IMR-90 (cell line): ENCODE results near the gene KBTBD13. TPM values are rescaled to one million over a fixed set of nuclear protein-coding genes. Genes with fewer than 3 reads are reported as not detected.

Experiments used
- ATAC-seq: fragments of 200-7000 bp; cut with Tn5 transposase; 2 replicates; pipeline ENCODE4 v1.9.1; 2020; ENCODE audit warnings: low read depth, mild to moderate bottlenecking, moderate library complexity
- BruUV-seq: library from RNA; stranded (reverse); fragments of 400-500 nt; replicated peaks from 2 replicates; lab custom pipeline; 2021; lab: Mats Ljungman, UMichigan
- CTCF ChIA-PET: fragments of 300-600 bp; formaldehyde crosslinking; extraction: SDS; loops from one replicate; lab custom pipeline; 2021; ENCODE audit warnings: antibody characterized with exemption; lab: Yijun Ruan, JAX
- POLR2A ChIA-PET: fragments of 300-600 bp; sonication (Branson Sonifier 250); formaldehyde crosslinking; loops from one replicate; lab custom pipeline; 2022; ENCODE audit warnings: antibody characterized with exemption; ENCODE audit not compliant: unreplicated experiment; lab: Charles Lee
- DNase-seq: peaks from one replicate; pipeline ENCODE4 v3.0.0; 2013
- H2AFZ ChIP-seq: replicated peaks from 2 replicates; pipeline ENCODE3; 2013; ENCODE audit warnings: low read length, mild to moderate bottlenecking; ENCODE audit not compliant: poor library complexity
- H2AK5ac ChIP-seq: 2 replicates; pipeline ENCODE4 v1.6.1; 2013; ENCODE audit warnings: low read depth, low read length, inconsistent platforms
- H2AK9ac ChIP-seq: replicated peaks from 2 replicates; pipeline ENCODE3; 2013; ENCODE audit warnings: mild to moderate bottlenecking, low read depth, low read length, moderate library complexity; ENCODE audit not compliant: poor library complexity
- H2BK120ac ChIP-seq: 2 replicates; pipeline ENCODE4 v1.6.1; 2013; ENCODE audit warnings: low read depth, low read length, inconsistent platforms
- H2BK15ac ChIP-seq: 3 replicates; pipeline ENCODE4 v1.6.1; 2013; ENCODE audit warnings: low read depth, low read length, inconsistent platforms
- H2BK20ac ChIP-seq: 2 replicates; pipeline ENCODE4 v1.6.1; 2013; ENCODE audit warnings: low read depth, mild to moderate bottlenecking, inconsistent platforms, low read length, moderate library complexity
- H2BK5ac ChIP-seq: 2 replicates; pipeline ENCODE4 v1.6.1; 2013; ENCODE audit warnings: mild to moderate bottlenecking, low read depth, low read length, inconsistent platforms; ENCODE audit not compliant: poor library complexity, severe bottlenecking
- H3K14ac ChIP-seq: replicated peaks from 2 replicates; pipeline ENCODE4 v1.6.1; 2013; ENCODE audit warnings: low read depth, low read length, inconsistent platforms
- H3K18ac ChIP-seq: 2 replicates; pipeline ENCODE4 v1.6.1; 2013; ENCODE audit warnings: low read depth, low read length, control low read depth
- H3K23ac ChIP-seq: 2 replicates; pipeline ENCODE4 v1.6.1; 2013; ENCODE audit warnings: low read depth, low read length, inconsistent platforms
- H3K27ac ChIP-seq: 2 replicates; pipeline ENCODE4 v1.5.1; 2013; ENCODE audit warnings: mild to moderate bottlenecking, control low read depth, low read length; ENCODE audit not compliant: insufficient read depth
- H3K27me3 ChIP-seq: 2 replicates; pipeline ENCODE4 v1.6.1; 2013; ENCODE audit warnings: low read length; ENCODE audit not compliant: control insufficient read depth, insufficient read depth
- H3K36me3 ChIP-seq: 2 replicates; pipeline ENCODE4 v1.6.1; 2013; ENCODE audit warnings: low read length, mixed read lengths; ENCODE audit not compliant: control insufficient read depth, insufficient read depth
- H3K4ac ChIP-seq: 2 replicates; pipeline ENCODE4 v1.6.1; 2013; ENCODE audit warnings: low read depth, low read length, inconsistent platforms
- H3K4me1 ChIP-seq: 2 replicates; pipeline ENCODE4 v1.6.1; 2013; ENCODE audit warnings: low read length, mixed read lengths; ENCODE audit not compliant: control insufficient read depth, insufficient read depth
- H3K4me2 ChIP-seq: 2 replicates; pipeline ENCODE4 v1.6.1; 2013; ENCODE audit warnings: low read depth, mild to moderate bottlenecking, control low read depth, low read length, moderate library complexity
- H3K4me3 ChIP-seq: 2 replicates; pipeline ENCODE4 v1.5.1; 2013; ENCODE audit warnings: low read depth, mild to moderate bottlenecking, control low read depth, low read length, moderate library complexity; ENCODE audit not compliant: insufficient read depth
- H3K56ac ChIP-seq: 2 replicates; pipeline ENCODE4 v1.6.1; 2013; ENCODE audit warnings: low read length, inconsistent platforms; ENCODE audit not compliant: insufficient read depth; ENCODE audit errors: extremely low read depth
- H3K79me1 ChIP-seq, 2 experiments: 2 replicates each; pipeline ENCODE4 v1.6.1; 2013; ENCODE audit warnings: low read length in 2 of 2, inconsistent platforms in 1 of 2, low read depth in 1 of 2
- H3K9ac ChIP-seq: 2 replicates; pipeline ENCODE4 v1.6.1; 2013; ENCODE audit warnings: low read depth, low read length, control low read depth
- H3K9me1 ChIP-seq: 2 replicates; pipeline ENCODE4 v1.6.1; 2013; ENCODE audit warnings: low read length, inconsistent platforms; ENCODE audit not compliant: insufficient read depth
- H3K9me3 ChIP-seq: 2 replicates; pipeline ENCODE4 v1.6.1; 2013; ENCODE audit warnings: low read length; ENCODE audit not compliant: control insufficient read depth, insufficient read depth
- H4K20me1 ChIP-seq: 2 replicates; pipeline ENCODE4 v1.6.1; 2013; ENCODE audit warnings: low read length, inconsistent platforms; ENCODE audit not compliant: insufficient read depth
- H4K5ac ChIP-seq: 2 replicates; pipeline ENCODE4 v1.6.1; 2013; ENCODE audit warnings: mild to moderate bottlenecking, low read depth, low read length, control low read depth
- H4K8ac ChIP-seq, 2 experiments: 2 replicates each; pipeline ENCODE4 v1.6.1; 2013; ENCODE audit warnings: low read depth in 2 of 2, low read length in 2 of 2, control low read depth in 1 of 2, inconsistent platforms in 1 of 2
- H4K91ac ChIP-seq: 2 replicates; pipeline ENCODE4 v1.6.1; 2013; ENCODE audit warnings: low read depth, low read length, inconsistent platforms; ENCODE audit not compliant: insufficient read depth
- BHLHE40 ChIP-seq: fragments of 150-350 bp; IDR thresholded peaks from 2 replicates; pipeline ENCODE4 v1.6.1; 2016; ENCODE audit warnings: mild to moderate bottlenecking, low read depth, low read length
- FOS ChIP-seq: fragments of 150-350 bp; IDR thresholded peaks from 2 replicates; pipeline ENCODE4 v1.6.1; 2016; ENCODE audit warnings: low read depth, low read length
- MAFK ChIP-seq: IDR thresholded peaks from 2 replicates; pipeline ENCODE4 v1.6.1; 2012; ENCODE audit warnings: low read depth, low read length, improper control_type of control experiment
- MAZ ChIP-seq: IDR thresholded peaks from 2 replicates; pipeline ENCODE4 v1.6.1; 2012; ENCODE audit warnings: low read depth, mild to moderate bottlenecking, low read length, improper control_type of control experiment, moderate library complexity, borderline replicate concordance
- NFE2L2 ChIP-seq: fragments of 150-350 bp; IDR thresholded peaks from 2 replicates; pipeline ENCODE4 v1.6.1; 2016; ENCODE audit warnings: low read depth, mild to moderate bottlenecking, low read length
- POLR2A ChIP-seq: IDR thresholded peaks from 2 replicates; pipeline ENCODE4 v1.6.1; 2012; ENCODE audit warnings: mild to moderate bottlenecking, low read depth, low read length
- RAD21 ChIP-seq: IDR thresholded peaks from 2 replicates; pipeline ENCODE4 v1.6.1; 2012; ENCODE audit warnings: low read length, improper control_type of control experiment
- RFX5 ChIP-seq: IDR thresholded peaks from 2 replicates; pipeline ENCODE4 v1.8.0; 2012; ENCODE audit warnings: low read depth, mild to moderate bottlenecking, low read length, moderate library complexity
- SMC3 ChIP-seq: fragments of 150-350 bp; IDR thresholded peaks from 2 replicates; pipeline ENCODE4 v1.6.1; 2016; ENCODE audit warnings: low read depth, mild to moderate bottlenecking, antibody characterized with exemption, low read length, moderate library complexity
- WGBS, 2 experiments: methylation state at CpG; one replicate each; pipeline versions ENCODE4 v1.1.5 to v1.1.7; 2013; ENCODE audit warnings: missing lambda C conversion rate in 2 of 2; ENCODE audit not compliant: insufficient read length in 1 of 2; ENCODE audit errors: extremely low coverage in 2 of 2; 5-methylcytosine and 5-hydroxymethylcytosine counted together
- dilution Hi-C: fragments of 300-500 bp; cut with HindIII; formaldehyde crosslinking; loops from one replicate; pipeline ENCODE4 v1.14.3; 2018; ENCODE audit warnings: low sequenced_read_pairs; ENCODE audit not compliant: unreplicated experiment
- in situ Hi-C: fragments of 300-500 bp; cut with MboI; formaldehyde crosslinking; loops from 3 replicates; pipeline ENCODE4 v1.14.3; 2019; ENCODE audit warnings: low sequenced_read_pairs, inconsistent platforms, mixed read lengths
- intact Hi-C: fragments of 100-400 bp; cut with micrococcal nuclease; formaldehyde crosslinking; loops from 2 replicates; pipeline ENCODE4 v1.10.0; 2022
- polyA plus RNA-seq, 3 experiments: library from polyadenylated mRNA; depleted of rRNA; stranded (reverse); fragments of >200 nt; gene quantifications; 2 replicates each; pipeline ENCODE4 v1.2.3, GENCODE V29; 2012; ENCODE audit warnings: low replicate concordance in 1 of 3
- total RNA-seq: library from RNA; depleted of rRNA; stranded (reverse); fragments of >200 nt; gene quantifications from 2 replicates; pipeline ENCODE4 v1.2.3, GENCODE V29; 2012
- TF ChIP-seq, protein P1 (sequence below): conservative IDR thresholded peaks from 2 replicates; pipeline ENCODE4 v1.5.1; 2012; ENCODE audit warnings: mild to moderate bottlenecking, low read depth, low read length, improper control_type of control experiment
- TF ChIP-seq, protein P2 (sequence below): fragments of 150-350 bp; IDR thresholded peaks from 2 replicates; pipeline ENCODE4 v1.6.1; 2017; ENCODE audit warnings: mild to moderate bottlenecking, antibody characterized with exemption, low read length, low read depth
- TF ChIP-seq, protein P3 (sequence below): fragments of 150-350 bp; IDR thresholded peaks from 2 replicates; pipeline ENCODE4 v1.6.1; 2016; ENCODE audit warnings: low read depth, mild to moderate bottlenecking, low read length, moderate library complexity, borderline replicate concordance

Gene KBTBD13
- total and polyA plus RNA-seq, 2 of the 4 experiments (the other 2 are of a cell fraction) = not detected

DNA sequence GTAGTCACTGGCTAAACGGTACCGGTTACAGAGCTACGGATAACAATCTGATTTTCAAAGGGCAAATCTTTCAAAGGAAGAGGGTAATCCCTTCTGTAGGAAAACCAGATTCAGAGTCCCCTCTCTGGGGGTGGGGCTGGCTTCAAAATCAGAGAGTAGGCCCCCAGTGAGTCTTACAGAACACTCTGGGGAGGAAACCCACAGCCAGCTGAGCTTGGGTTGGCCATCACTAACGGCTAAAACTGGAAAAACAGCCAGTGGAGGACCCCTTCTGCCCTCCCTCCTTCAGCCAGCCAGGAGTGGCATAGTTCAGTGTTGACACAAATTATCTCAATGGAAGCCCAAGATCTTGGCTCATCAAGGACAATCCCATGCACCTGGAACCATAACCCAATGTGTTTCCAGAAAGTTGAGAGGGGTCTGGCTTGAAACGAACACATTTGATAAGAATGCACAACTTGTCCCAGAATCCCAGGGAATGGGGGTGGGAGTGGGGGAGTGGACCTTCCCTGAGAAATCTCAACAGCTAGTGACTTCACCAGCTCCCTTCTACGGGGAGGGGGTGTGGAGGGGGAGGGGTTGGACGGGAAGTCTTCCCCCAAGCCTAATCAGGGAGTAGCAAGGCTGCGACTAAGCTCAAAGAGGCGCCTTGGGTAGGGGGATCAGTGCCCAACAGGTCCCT, 9.8 kb upstream of the KBTBD13 start:
- Histone ChIP-seq H3K4me2 (no peak overlapping the region), H2BK15ac (0 out of 3 replicates have a peak overlapping the region, but pooled peaks have one; percentile 2), H3K23ac (peak overlapping the region; percentile 39; the same call in 1 of the 2 replicates), H2BK120ac (peak overlapping the region; percentile 14; the same call in 1 of the 2 replicates), H2BK5ac (no peak overlapping the region), H3K4ac (peak overlapping the region; percentile 44; the same call in 1 of the 2 replicates), H3K9me3 (no peaks in the 10 kb centered on the region), H2AK9ac (no peak overlapping the region), H3K9me1 (peaks cover 27% of the 10 kb centered on the region), H4K91ac (0 out of 2 replicates have a peak overlapping the region, but pooled peaks have one; percentile 3), H3K9ac (no peak overlapping the region; the same call in 1 of the 2 replicates), H3K56ac (no peak overlapping the region), H3K27me3 (peaks cover 19% of the 10 kb centered on the region), H3K4me3 (no peak overlapping the region; the same call in 1 of the 2 replicates), H3K18ac (no peak overlapping the region; the same call in 1 of the 2 replicates), H4K5ac (no peak overlapping the region; the same call in 1 of the 2 replicates), H3K14ac (peak overlapping the region; percentile 31; the same call in 1 of the 2 replicates), H4K20me1 (peaks cover 9% of the 10 kb centered on the region), H2AK5ac (peak overlapping the region; percentile 47; the same call in 1 of the 2 replicates), H2BK20ac (0 out of 2 replicates have a peak overlapping the region, but pooled peaks have one; percentile 16), H3K79me1 (no peaks in the 10 kb centered on the region), H2AFZ (no peak overlapping the region), H3K4me1 (peaks cover 36% of the 10 kb centered on the region), H3K36me3 (no peaks in the 10 kb centered on the region), H4K8ac (no peak overlapping the region; a peak in 1 of 4 replicates), H3K27ac (no peak overlapping the region)
- 33% methylated on average over 2 of the region's 9 CpGs; no CpG with 5 or more reads in 1 of the 2 experiments for WGBS, 2 experiments
- ATAC-seq (no peak), DNase-seq (no peak)
- in situ Hi-C loops (no loop called here), intact Hi-C loops (no loop called here), dilution Hi-C loops (no loop called here)
- ChIA-PET CTCF (interaction anchor here (0.5 kb wide), 1 partner anchor 14 kb away, joined by 4 read pairs; no protein-coding TSS in a partner anchor), POLR2A (no interaction called here)
- TF ChIP-seq POLR2A (no peak), NFE2L2 (no peak), MAZ (no peak), RAD21 (no peak), MAFK (no peak), SMC3 (no peak), RFX5 (no peak), BHLHE40 (no peak), FOS (no peak)
- TF ChIP-seq, protein P1, sequence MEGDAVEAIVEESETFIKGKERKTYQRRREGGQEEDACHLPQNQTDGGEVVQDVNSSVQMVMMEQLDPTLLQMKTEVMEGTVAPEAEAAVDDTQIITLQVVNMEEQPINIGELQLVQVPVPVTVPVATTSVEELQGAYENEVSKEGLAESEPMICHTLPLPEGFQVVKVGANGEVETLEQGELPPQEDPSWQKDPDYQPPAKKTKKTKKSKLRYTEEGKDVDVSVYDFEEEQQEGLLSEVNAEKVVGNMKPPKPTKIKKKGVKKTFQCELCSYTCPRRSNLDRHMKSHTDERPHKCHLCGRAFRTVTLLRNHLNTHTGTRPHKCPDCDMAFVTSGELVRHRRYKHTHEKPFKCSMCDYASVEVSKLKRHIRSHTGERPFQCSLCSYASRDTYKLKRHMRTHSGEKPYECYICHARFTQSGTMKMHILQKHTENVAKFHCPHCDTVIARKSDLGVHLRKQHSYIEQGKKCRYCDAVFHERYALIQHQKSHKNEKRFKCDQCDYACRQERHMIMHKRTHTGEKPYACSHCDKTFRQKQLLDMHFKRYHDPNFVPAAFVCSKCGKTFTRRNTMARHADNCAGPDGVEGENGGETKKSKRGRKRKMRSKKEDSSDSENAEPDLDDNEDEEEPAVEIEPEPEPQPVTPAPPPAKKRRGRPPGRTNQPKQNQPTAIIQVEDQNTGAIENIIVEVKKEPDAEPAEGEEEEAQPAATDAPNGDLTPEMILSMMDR = no peak
- TF ChIP-seq, protein P2, sequence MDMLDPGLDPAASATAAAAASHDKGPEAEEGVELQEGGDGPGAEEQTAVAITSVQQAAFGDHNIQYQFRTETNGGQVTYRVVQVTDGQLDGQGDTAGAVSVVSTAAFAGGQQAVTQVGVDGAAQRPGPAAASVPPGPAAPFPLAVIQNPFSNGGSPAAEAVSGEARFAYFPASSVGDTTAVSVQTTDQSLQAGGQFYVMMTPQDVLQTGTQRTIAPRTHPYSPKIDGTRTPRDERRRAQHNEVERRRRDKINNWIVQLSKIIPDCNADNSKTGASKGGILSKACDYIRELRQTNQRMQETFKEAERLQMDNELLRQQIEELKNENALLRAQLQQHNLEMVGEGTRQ = no peak
- TF ChIP-seq, protein P3, sequence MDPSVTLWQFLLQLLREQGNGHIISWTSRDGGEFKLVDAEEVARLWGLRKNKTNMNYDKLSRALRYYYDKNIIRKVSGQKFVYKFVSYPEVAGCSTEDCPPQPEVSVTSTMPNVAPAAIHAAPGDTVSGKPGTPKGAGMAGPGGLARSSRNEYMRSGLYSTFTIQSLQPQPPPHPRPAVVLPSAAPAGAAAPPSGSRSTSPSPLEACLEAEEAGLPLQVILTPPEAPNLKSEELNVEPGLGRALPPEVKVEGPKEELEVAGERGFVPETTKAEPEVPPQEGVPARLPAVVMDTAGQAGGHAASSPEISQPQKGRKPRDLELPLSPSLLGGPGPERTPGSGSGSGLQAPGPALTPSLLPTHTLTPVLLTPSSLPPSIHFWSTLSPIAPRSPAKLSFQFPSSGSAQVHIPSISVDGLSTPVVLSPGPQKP = no peak
- BruUV-seq = no TSS peak
